ENCODE data around the gene GPC6.

The GPC6 gene

DNA sequence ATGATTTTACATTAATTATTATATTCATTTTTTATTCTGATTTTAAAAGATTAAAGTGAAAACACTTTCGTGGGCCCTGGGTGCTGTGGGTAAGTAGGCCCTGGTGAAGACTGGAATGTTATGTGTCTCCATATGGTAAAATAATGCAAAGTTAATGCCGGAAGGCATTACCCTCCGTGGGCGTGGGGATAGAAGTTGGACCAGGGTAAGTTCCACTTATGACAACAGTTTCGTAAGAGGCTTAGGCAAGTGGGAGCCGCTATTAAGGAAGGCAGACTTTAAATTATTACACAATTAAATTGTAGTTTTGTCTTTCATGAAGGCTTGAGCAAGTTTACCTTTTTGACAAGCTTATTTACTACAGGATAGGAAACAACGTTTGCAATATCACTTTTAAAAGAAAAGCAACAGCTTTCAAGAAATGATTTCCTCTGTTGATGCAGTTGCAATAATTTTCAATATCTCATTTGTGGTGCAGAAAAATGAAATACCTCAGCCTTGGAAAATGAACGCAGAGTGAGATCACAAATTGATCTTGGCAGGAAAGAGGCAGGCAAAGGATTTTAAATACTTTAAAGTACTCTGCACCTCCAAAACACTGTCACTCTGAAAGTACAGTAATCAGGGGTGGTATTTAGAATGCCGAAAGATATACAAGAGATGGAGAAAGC, 942.3 kb downstream of the GPC6 start:
- H3K23ac ChIP-seq (ENCODE audit: low read depth, low read length, poor library complexity) = no peak overlapping the region
- H3K4ac ChIP-seq (ENCODE audit: low read length) = no peak overlapping the region
- H3K9me3 ChIP-seq (replicated peaks in 1 of 2; ENCODE audit: control insufficient read depth in 2 of 2, insufficient read depth in 1 of 2, low read depth in 1 of 2, low read length in 2 of 2) = no peaks in the 10 kb centered on the region
- DNase-seq (ENCODE audit: low spot score) = no peak
- H2AFZ ChIP-seq (ENCODE audit: low read length) = peak overlapping the region; percentile 27
- H3K4me2 ChIP-seq (ENCODE audit: insufficient read depth, low read length, poor library complexity, severe bottlenecking) = no peak overlapping the region
- H3K4me3 ChIP-seq (ENCODE audit: low read length in 2 of 2) = no peak overlapping the region
- no peak overlapping the region for H3K14ac ChIP-seq (ENCODE audit: low read length)
- H3K4me1 ChIP-seq (ENCODE audit: control insufficient read depth in 2 of 2, insufficient read depth in 1 of 2, low read depth in 1 of 2, low read length in 2 of 2) = peaks cover 2 to 5% of the 10 kb centered on the region in 2 donors
- H3K36me3 ChIP-seq (replicated peaks in 1 of 2; ENCODE audit: control insufficient read depth in 2 of 2, insufficient read depth in 2 of 2, low read length in 2 of 2) = no peaks in the 10 kb centered on the region
- H2BK12ac ChIP-seq (ENCODE audit: low read length) = no peak overlapping the region
- H3K27ac ChIP-seq (replicated peaks; ENCODE audit: low read length) = no peak overlapping the region
- no peaks in the 10 kb centered on the region for H3K27me3 ChIP-seq (ENCODE audit: control insufficient read depth in 3 of 3, insufficient read depth in 3 of 3, low read depth in 1 of 3, low read length in 3 of 3)
- H3K9ac ChIP-seq (ENCODE audit: low read depth, low read length, poor library complexity) = no peak overlapping the region
- no peak overlapping the region for H2BK15ac ChIP-seq (ENCODE audit: low read length)
- no peak overlapping the region for H2BK5ac ChIP-seq (ENCODE audit: low read length)
- H3K79me1 ChIP-seq (ENCODE audit: low read depth, low read length) = no peaks in the 10 kb centered on the region
- WGBS, 2 donors (ENCODE audit: extremely low coverage in 2 of 2, insufficient read length in 2 of 2, insufficient replicate concordance in 1 of 2) = no CpG with 5 or more reads among the region's 9 CpGs
- H3K18ac ChIP-seq (ENCODE audit: low read length) = no peak overlapping the region
- H2AK5ac ChIP-seq (ENCODE audit: low read depth, low read length) = no peak overlapping the region
- no peak overlapping the region for H2BK120ac ChIP-seq (ENCODE audit: low read depth, low read length)
- no peak overlapping the region for H4K91ac ChIP-seq (ENCODE audit: low read depth, low read length, poor library complexity)
- no peak overlapping the region for H4K8ac ChIP-seq (ENCODE audit: low read depth, low read length)

DNA sequence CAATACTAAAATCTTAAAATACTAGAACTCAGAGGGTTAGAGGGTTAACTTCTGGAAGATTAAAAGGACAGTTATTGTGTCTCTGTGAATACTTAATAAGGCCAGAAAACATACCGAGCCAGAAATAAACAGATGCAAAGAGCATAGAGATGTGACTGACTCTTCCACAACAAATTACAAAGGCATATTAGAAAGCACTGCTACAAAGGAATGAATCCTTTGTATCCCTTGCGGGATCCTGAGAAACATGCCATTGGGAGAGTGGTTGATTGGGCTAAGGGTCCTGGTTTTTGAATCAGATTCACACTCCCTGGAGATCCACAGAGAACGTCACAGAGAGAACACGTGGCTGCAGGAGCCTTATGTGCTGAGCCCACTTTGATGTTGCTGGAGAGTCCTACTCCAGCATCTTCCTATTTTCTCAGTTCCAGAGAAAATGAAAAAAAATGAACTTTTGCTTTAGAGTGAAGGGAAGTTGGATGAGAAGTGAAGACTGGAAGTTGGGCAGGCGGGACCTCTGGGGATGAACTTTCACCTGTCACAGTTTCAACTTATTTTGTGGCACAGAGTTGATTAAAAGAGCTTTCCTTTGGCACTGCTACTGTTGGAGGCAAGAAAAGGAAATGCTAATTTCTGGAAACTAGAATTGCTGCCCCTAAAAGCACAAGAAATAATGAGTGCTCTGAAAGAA, 943.0 kb downstream of the GPC6 start:
- no CpG with 5 or more reads among the region's 5 CpGs for WGBS, 2 donors (ENCODE audit: extremely low coverage in 2 of 2, insufficient read length in 2 of 2, insufficient replicate concordance in 1 of 2)
- no peak overlapping the region for H3K4me3 ChIP-seq (ENCODE audit: low read length in 2 of 2)

DNA sequence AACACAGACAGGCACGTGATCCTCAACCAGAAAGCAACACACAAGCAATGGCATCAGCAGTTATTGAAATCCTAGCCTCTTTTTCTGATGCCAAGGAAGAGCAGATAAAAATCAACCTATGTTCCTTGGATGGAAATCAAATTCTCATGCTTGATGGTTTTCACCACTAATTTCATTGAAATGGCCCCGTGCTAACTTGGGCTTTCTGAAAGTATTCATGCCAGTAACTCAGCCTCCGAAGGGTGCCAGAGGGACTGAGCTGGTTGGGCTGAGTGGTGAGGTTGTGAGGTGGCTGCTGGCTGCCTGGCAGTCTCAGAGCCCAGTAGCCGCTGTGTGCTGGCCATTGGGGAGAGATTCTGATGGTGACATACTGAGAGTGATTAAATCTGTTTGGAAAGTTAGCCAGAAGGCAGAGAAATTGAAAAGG, 943.6 kb downstream of the GPC6 start:
- Histone ChIP-seq H2AK5ac (ENCODE audit: low read depth, low read length) (no peak overlapping the region), H2BK5ac (ENCODE audit: low read length) (no peak overlapping the region), H3K4me3 (ENCODE audit: low read length in 2 of 2) (peak overlapping the region in 1 of 2 donors; percentile 5), H2BK120ac (ENCODE audit: low read depth, low read length) (no peak overlapping the region), H4K8ac (ENCODE audit: low read depth, low read length) (no peak overlapping the region), H3K23ac (ENCODE audit: low read depth, low read length, poor library complexity) (no peak overlapping the region), H2AFZ (ENCODE audit: low read length) (no peak overlapping the region), H3K4ac (ENCODE audit: low read length) (no peak overlapping the region), H3K18ac (ENCODE audit: low read length) (no peak overlapping the region), H3K27me3 (ENCODE audit: control insufficient read depth in 3 of 3, insufficient read depth in 3 of 3, low read depth in 1 of 3, low read length in 3 of 3) (no peaks in the 10 kb centered on the region), H3K9me3 (replicated peaks in 1 of 2; ENCODE audit: control insufficient read depth in 2 of 2, insufficient read depth in 1 of 2, low read depth in 1 of 2, low read length in 2 of 2) (no peaks in the 10 kb centered on the region), H3K4me2 (ENCODE audit: insufficient read depth, low read length, poor library complexity, severe bottlenecking) (no peak overlapping the region), H3K14ac (ENCODE audit: low read length) (no peak overlapping the region), H3K4me1 (ENCODE audit: control insufficient read depth in 2 of 2, insufficient read depth in 1 of 2, low read depth in 1 of 2, low read length in 2 of 2) (peaks cover 2 to 5% of the 10 kb centered on the region in 2 donors), H3K79me1 (ENCODE audit: low read depth, low read length) (no peaks in the 10 kb centered on the region), H4K91ac (ENCODE audit: low read depth, low read length, poor library complexity) (no peak overlapping the region), H2BK12ac (ENCODE audit: low read length) (no peak overlapping the region), H3K36me3 (replicated peaks in 1 of 2; ENCODE audit: control insufficient read depth in 2 of 2, insufficient read depth in 2 of 2, low read length in 2 of 2) (no peaks in the 10 kb centered on the region), H2BK15ac (ENCODE audit: low read length) (no peak overlapping the region), H3K27ac (replicated peaks; ENCODE audit: low read length) (no peak overlapping the region), H3K9ac (ENCODE audit: low read depth, low read length, poor library complexity) (no peak overlapping the region)
- no CpG with 5 or more reads among the region's 4 CpGs for WGBS, 2 donors (ENCODE audit: extremely low coverage in 2 of 2, insufficient read length in 2 of 2, insufficient replicate concordance in 1 of 2)
- DNase-seq (ENCODE audit: low spot score) = no peak

More for the DNA sequence above, 943.0 kb downstream of the GPC6 start:
- Histone ChIP-seq H2AK5ac (ENCODE audit: low read depth, low read length) (no peak overlapping the region), H4K8ac (ENCODE audit: low read depth, low read length) (no peak overlapping the region), H4K91ac (ENCODE audit: low read depth, low read length, poor library complexity) (no peak overlapping the region), H3K27ac (replicated peaks; ENCODE audit: low read length) (no peak overlapping the region), H3K23ac (ENCODE audit: low read depth, low read length, poor library complexity) (no peak overlapping the region), H3K9me3 (replicated peaks in 1 of 2; ENCODE audit: control insufficient read depth in 2 of 2, insufficient read depth in 1 of 2, low read depth in 1 of 2, low read length in 2 of 2) (no peaks in the 10 kb centered on the region), H2BK15ac (ENCODE audit: low read length) (no peak overlapping the region), H2BK120ac (ENCODE audit: low read depth, low read length) (no peak overlapping the region), H3K27me3 (ENCODE audit: control insufficient read depth in 3 of 3, insufficient read depth in 3 of 3, low read depth in 1 of 3, low read length in 3 of 3) (no peaks in the 10 kb centered on the region), H3K36me3 (replicated peaks in 1 of 2; ENCODE audit: control insufficient read depth in 2 of 2, insufficient read depth in 2 of 2, low read length in 2 of 2) (no peaks in the 10 kb centered on the region), H3K4ac (ENCODE audit: low read length) (no peak overlapping the region), H3K4me2 (ENCODE audit: insufficient read depth, low read length, poor library complexity, severe bottlenecking) (no peak overlapping the region), H3K79me1 (ENCODE audit: low read depth, low read length) (no peaks in the 10 kb centered on the region), H3K18ac (ENCODE audit: low read length) (no peak overlapping the region), H2AFZ (ENCODE audit: low read length) (peak overlapping the region; percentile 27), H3K9ac (ENCODE audit: low read depth, low read length, poor library complexity) (no peak overlapping the region), H2BK12ac (ENCODE audit: low read length) (no peak overlapping the region), H3K4me1 (ENCODE audit: control insufficient read depth in 2 of 2, insufficient read depth in 1 of 2, low read depth in 1 of 2, low read length in 2 of 2) (peaks cover 2 to 5% of the 10 kb centered on the region in 2 donors), H2BK5ac (ENCODE audit: low read length) (no peak overlapping the region), H3K14ac (ENCODE audit: low read length) (no peak overlapping the region)
- DNase-seq (ENCODE audit: low spot score) = no peak

DNA sequence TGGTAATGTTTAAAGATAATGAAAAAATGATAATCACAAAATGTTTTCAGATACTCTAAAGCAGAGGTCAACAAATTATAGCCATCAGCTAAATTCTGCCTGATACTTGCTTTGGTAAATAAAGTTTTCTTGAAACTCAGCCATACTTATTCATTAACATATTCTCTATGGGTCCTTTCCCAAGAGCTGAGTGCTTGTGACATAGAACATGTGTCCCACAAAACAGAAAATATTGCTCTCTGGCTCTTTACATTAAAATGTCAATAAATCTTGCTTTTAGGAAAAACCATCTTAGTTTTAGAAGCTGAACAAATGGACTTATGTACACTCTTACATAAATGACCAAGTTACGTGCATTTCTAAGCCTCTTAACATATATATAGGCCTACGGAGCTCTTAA, 945.8 kb downstream of the GPC6 start:
- H2BK5ac ChIP-seq (ENCODE audit: low read length) = no peak overlapping the region
- H3K4ac ChIP-seq (ENCODE audit: low read length) = no peak overlapping the region
- no peak overlapping the region for H3K14ac ChIP-seq (ENCODE audit: low read length)
- no peaks in the 10 kb centered on the region for H3K36me3 ChIP-seq (replicated peaks in 1 of 2; ENCODE audit: control insufficient read depth in 2 of 2, insufficient read depth in 2 of 2, low read length in 2 of 2)
- no peaks in the 10 kb centered on the region for H3K79me1 ChIP-seq (ENCODE audit: low read depth, low read length)
- H3K4me2 ChIP-seq (ENCODE audit: insufficient read depth, low read length, poor library complexity, severe bottlenecking) = no peak overlapping the region
- H3K4me3 ChIP-seq (ENCODE audit: low read length in 2 of 2) = no peak overlapping the region
- no peak overlapping the region for H3K27ac ChIP-seq (replicated peaks; ENCODE audit: low read length)
- no peak overlapping the region for H4K8ac ChIP-seq (ENCODE audit: low read depth, low read length)
- H2BK12ac ChIP-seq (ENCODE audit: low read length) = no peak overlapping the region
- H2BK15ac ChIP-seq (ENCODE audit: low read length) = no peak overlapping the region
- H2AK5ac ChIP-seq (ENCODE audit: low read depth, low read length) = no peak overlapping the region
- no peak overlapping the region for H4K91ac ChIP-seq (ENCODE audit: low read depth, low read length, poor library complexity)
- H2AFZ ChIP-seq (ENCODE audit: low read length) = no peak overlapping the region
- no peak overlapping the region for H3K18ac ChIP-seq (ENCODE audit: low read length)
- no peak for DNase-seq (ENCODE audit: low spot score)
- no peak overlapping the region for H3K23ac ChIP-seq (ENCODE audit: low read depth, low read length, poor library complexity)
- H2BK120ac ChIP-seq (ENCODE audit: low read depth, low read length) = no peak overlapping the region
- WGBS, 2 donors (ENCODE audit: extremely low coverage in 2 of 2, insufficient read length in 2 of 2, insufficient replicate concordance in 1 of 2) = no CpG with 5 or more reads among the region's 2 CpGs
- no peaks in the 10 kb centered on the region for H3K27me3 ChIP-seq (ENCODE audit: control insufficient read depth in 3 of 3, insufficient read depth in 3 of 3, low read depth in 1 of 3, low read length in 3 of 3)
- peaks cover 2 to 5% of the 10 kb centered on the region in 2 donors for H3K4me1 ChIP-seq (ENCODE audit: control insufficient read depth in 2 of 2, insufficient read depth in 1 of 2, low read depth in 1 of 2, low read length in 2 of 2)
- no peaks in the 10 kb centered on the region for H3K9me3 ChIP-seq (replicated peaks in 1 of 2; ENCODE audit: control insufficient read depth in 2 of 2, insufficient read depth in 1 of 2, low read depth in 1 of 2, low read length in 2 of 2)
- H3K9ac ChIP-seq (ENCODE audit: low read depth, low read length, poor library complexity) = no peak overlapping the region

Measured in neuronal stem cell (in vitro differentiated cells).